Stimulated activated CD8-positive, alpha-beta memory T cell treated with anti-CD3 and anti-CD28 coated beads, Interleukin-7, amount 100 ng/mL, for 1 hour (primary cell): Measurements from ENCODE around the gene TGFB3.
"Not testable (repeated sequence)": the region's sequence is repeated elsewhere in the genome, so short reads cannot be mapped to it uniquely, and the experiment has no call there.

Experiments used
- DNase-seq, 2 donors: peaks; one replicate each; pipeline ENCODE4 v3.0.0-alpha.2; 2020; ENCODE audit warnings: low read depth in 2 of 2

Gene TGFB3

GRCh38 chr14:75960231-75960630 is 21.6 kb downstream of the TGFB3 start:
- DNase-seq = no peak

- DNase-seq = no peak
Observed at GRCh38 chr14:75959031-75959430, 22.8 kb downstream of the TGFB3 start.

- no peak for DNase-seq
Observed at GRCh38 chr14:75952489-75952888, 29.3 kb downstream of the TGFB3 start.

- DNase-seq = no peak
Observed at GRCh38 chr14:75946785-75947184, 35.0 kb downstream of the TGFB3 start.

GRCh38 chr14:75944607-75945241 is 37.1 kb downstream of the TGFB3 start:
- no peak for DNase-seq

- no peak for DNase-seq
Observed at GRCh38 chr14:75941030-75941429, 40.8 kb downstream of the TGFB3 start.

GRCh38 chr14:75939200-75939599 is 42.6 kb downstream of the TGFB3 start:
- no peak for DNase-seq

GRCh38 chr14:75934998-75935628 is 46.7 kb downstream of the TGFB3 start:
- no peak for DNase-seq

GRCh38 chr14:75933712-75934296 is 48.0 kb downstream of the TGFB3 start:
- DNase-seq = no peak

- DNase-seq = no peak
Observed at GRCh38 chr14:75928690-75929181, 53.1 kb downstream of the TGFB3 start.

- no peak for DNase-seq
Observed at GRCh38 chr14:75927564-75928087, 54.2 kb downstream of the TGFB3 start.

GRCh38 chr14:75926431-75927115 is 55.2 kb downstream of the TGFB3 start:
- no peak for DNase-seq

- not testable (repeated sequence) for DNase-seq
Observed at GRCh38 chr14:75925141-75925840, 56.5 kb downstream of the TGFB3 start.

GRCh38 chr14:75920421-75920820 is 61.4 kb downstream of the TGFB3 start:
- not testable (repeated sequence) for DNase-seq

GRCh38 chr14:75917946-75918335 is 63.9 kb downstream of the TGFB3 start:
- no peak for DNase-seq

GRCh38 chr14:75917322-75917945 is 64.4 kb downstream of the TGFB3 start:
- no peak for DNase-seq

GRCh38 chr14:75915045-75915444 is 66.8 kb downstream of the TGFB3 start:
- DNase-seq = no peak

- no peak for DNase-seq
Observed at GRCh38 chr14:75913183-75913582, 68.6 kb downstream of the TGFB3 start.

- no peak for DNase-seq
Observed at GRCh38 chr14:75911883-75912282, 69.9 kb downstream of the TGFB3 start.

GRCh38 chr14:75910048-75910447 is 71.7 kb downstream of the TGFB3 start:
- DNase-seq = no peak

- DNase-seq = no peak
Observed at GRCh38 chr14:75909630-75910029, 72.2 kb downstream of the TGFB3 start.
